Measurements from ENCODE around the gene AHDC1. TPM values are rescaled to one million over a fixed set of nuclear protein-coding genes. Genes with fewer than 3 reads are reported as not detected.

AHDC1 gene
- total RNA-seq, 5 donors from 2014 or later (not counting 1 experiment from before 2014, with no cell fraction given) = 21.9 to 26.4 (median 23.1) TPM

GRCh38 chr1:27617420-27617819 lies 13.5 kb upstream of the AHDC1 start:
- ChIA-PET CTCF (interaction anchor here in 1 of 2 donors (1.5 kb wide), 1 partner anchor 45 kb away, joined by 4 read pairs; no protein-coding TSS in a partner anchor), POLR2A (no interaction called here)
- DNase-seq (no peak), ATAC-seq (replicated peaks in 1 of 4) (no peak)
- peak overlapping the region in 1 of 3 donors; percentile 37 for H3K4me3 Mint-ChIP-seq
- H3K27me3 Mint-ChIP-seq = no peaks in the 10 kb centered on the region
- Histone ChIP-seq H3K4me1 (ENCODE audit: control insufficient read depth in 1 of 2, extremely low read depth in 1 of 2, insufficient read depth in 2 of 2, low read length in 2 of 2) (peaks cover 39 to 87% of the 10 kb centered on the region in 2 experiments), H3K4me3 (ENCODE audit: control insufficient read depth in 1 of 2, extremely low read depth in 1 of 2, low read length in 1 of 2) (no peak overlapping the region), H3K9me3 (no peaks in the 10 kb centered on the region), H3K27me3 (replicated peaks in 1 of 2; ENCODE audit: control insufficient read depth in 2 of 2, extremely low read depth in 1 of 2, insufficient read depth in 2 of 2, low read length in 1 of 2) (no peaks in the 10 kb centered on the region), H3K27ac (ENCODE audit: low read length) (peak overlapping the region; percentile 74), H3K36me3 (ENCODE audit: control insufficient read depth in 2 of 2, extremely low read depth in 1 of 2, insufficient read depth in 1 of 2, low read length in 1 of 2) (peaks cover 3 to 26% of the 10 kb centered on the region in 2 donors)
- H3K4me1 Mint-ChIP-seq = peaks cover 67 to 71% (median 70%) of the 10 kb centered on the region in 3 donors
- H3K36me3 Mint-ChIP-seq = no peaks in the 10 kb centered on the region
- no peaks in the 10 kb centered on the region for H3K9me3 Mint-ChIP-seq
- 100% methylated on average over 2 of the region's 2 CpGs for WGBS (ENCODE audit: insufficient coverage)
- peak overlapping the region; percentile 94 to 97 for H3K27ac Mint-ChIP-seq

- Mint-ChIP-seq H3K27ac (peak overlapping the region; percentile 86 to 97), H3K9me3 (no peaks in the 10 kb centered on the region), H3K4me3 (peak overlapping the region in 1 of 3 donors; percentile 23), H3K36me3 (no peaks in the 10 kb centered on the region), H3K4me1 (peaks cover 70 to 80% (median 76%) of the 10 kb centered on the region in 3 donors), H3K27me3 (no peaks in the 10 kb centered on the region)
- H3K27me3 ChIP-seq (replicated peaks in 1 of 2; ENCODE audit: control insufficient read depth in 2 of 2, extremely low read depth in 1 of 2, insufficient read depth in 2 of 2, low read length in 1 of 2) = no peaks in the 10 kb centered on the region
- peaks cover 3 to 31% of the 10 kb centered on the region in 2 donors for H3K36me3 ChIP-seq (ENCODE audit: control insufficient read depth in 2 of 2, extremely low read depth in 1 of 2, insufficient read depth in 1 of 2, low read length in 1 of 2)
- peaks cover 39 to 85% of the 10 kb centered on the region in 2 experiments for H3K4me1 ChIP-seq (ENCODE audit: control insufficient read depth in 1 of 2, extremely low read depth in 1 of 2, insufficient read depth in 2 of 2, low read length in 2 of 2)
- POLR2A ChIA-PET = interaction anchor here in 1 of 2 donors (0.5 kb wide), 1 partner anchor 33 kb away, joined by 3 read pairs; no protein-coding TSS in a partner anchor
- H3K27ac ChIP-seq (ENCODE audit: low read length) = peak overlapping the region; percentile 74
- no peaks in the 10 kb centered on the region for H3K9me3 ChIP-seq
- H3K4me3 ChIP-seq (ENCODE audit: control insufficient read depth in 1 of 2, extremely low read depth in 1 of 2, low read length in 1 of 2) = no peak overlapping the region
- no peak for ATAC-seq (replicated peaks in 1 of 4)
- 100% methylated on average over 1 of the region's 2 CpGs for WGBS (ENCODE audit: insufficient coverage)
- CTCF ChIA-PET = interaction anchor here in 1 of 2 donors (1.1 to 1.5 kb wide), 2 partner anchors 46 to 53 kb away, joined by 4 to 5 read pairs; no protein-coding TSS in a partner anchor
- DNase-seq = no peak
Measured at GRCh38 chr1:27616441-27616840, 12.5 kb upstream of the AHDC1 start.

GRCh38 chr1:27615346-27616192 lies 11.6 kb upstream of the AHDC1 start:
- Histone ChIP-seq H3K4me1 (ENCODE audit: control insufficient read depth in 1 of 2, extremely low read depth in 1 of 2, insufficient read depth in 2 of 2, low read length in 2 of 2) (peaks cover 39 to 87% of the 10 kb centered on the region in 2 experiments), H3K27me3 (replicated peaks in 1 of 2; ENCODE audit: control insufficient read depth in 2 of 2, extremely low read depth in 1 of 2, insufficient read depth in 2 of 2, low read length in 1 of 2) (no peaks in the 10 kb centered on the region), H3K4me3 (ENCODE audit: control insufficient read depth in 1 of 2, extremely low read depth in 1 of 2, low read length in 1 of 2) (no peak overlapping the region), H3K36me3 (ENCODE audit: control insufficient read depth in 2 of 2, extremely low read depth in 1 of 2, insufficient read depth in 1 of 2, low read length in 1 of 2) (peaks cover 3 to 32% of the 10 kb centered on the region in 2 donors), H3K9me3 (no peaks in the 10 kb centered on the region), H3K27ac (ENCODE audit: low read length) (peak overlapping the region; percentile 74)
- no peaks in the 10 kb centered on the region for H3K27me3 Mint-ChIP-seq
- DNase-seq (no peak), ATAC-seq (replicated peaks in 1 of 4) (no peak)
- H3K4me1 Mint-ChIP-seq = peaks cover 67 to 80% (median 77%) of the 10 kb centered on the region in 3 donors
- WGBS (ENCODE audit: insufficient coverage) = 97% methylated on average over 34 of the region's 41 CpGs
- POLR2A ChIA-PET = interaction anchor here in 1 of 2 donors (0.7 kb wide), 1 partner anchor 8 kb away, joined by 3 read pairs; no protein-coding TSS in a partner anchor
- peak overlapping the region; percentile 65 to 97 for H3K27ac Mint-ChIP-seq
- no peaks in the 10 kb centered on the region for H3K36me3 Mint-ChIP-seq
- CTCF ChIA-PET = interaction anchor here in 1 of 2 donors (0.7 kb wide), 1 partner anchor 55 kb away, joined by 3 read pairs; no protein-coding TSS in a partner anchor
- peak overlapping the region in 1 of 3 donors; percentile 13 for H3K4me3 Mint-ChIP-seq
- no peaks in the 10 kb centered on the region for H3K9me3 Mint-ChIP-seq

- Histone ChIP-seq H3K4me3 (ENCODE audit: control insufficient read depth in 1 of 2, extremely low read depth in 1 of 2, low read length in 1 of 2) (no peak overlapping the region), H3K36me3 (ENCODE audit: control insufficient read depth in 2 of 2, extremely low read depth in 1 of 2, insufficient read depth in 1 of 2, low read length in 1 of 2) (peaks cover 3 to 32% of the 10 kb centered on the region in 2 donors), H3K27ac (ENCODE audit: low read length) (no peak overlapping the region), H3K4me1 (ENCODE audit: control insufficient read depth in 1 of 2, extremely low read depth in 1 of 2, insufficient read depth in 2 of 2, low read length in 2 of 2) (peaks cover 44 to 91% of the 10 kb centered on the region in 2 experiments), H3K9me3 (no peaks in the 10 kb centered on the region), H3K27me3 (replicated peaks in 1 of 2; ENCODE audit: control insufficient read depth in 2 of 2, extremely low read depth in 1 of 2, insufficient read depth in 2 of 2, low read length in 1 of 2) (no peaks in the 10 kb centered on the region)
- WGBS (ENCODE audit: insufficient coverage) = 89% methylated on average over 17 of the region's 26 CpGs
- Mint-ChIP-seq H3K9me3 (no peaks in the 10 kb centered on the region), H3K4me1 (peaks cover 67 to 80% (median 76%) of the 10 kb centered on the region in 3 donors), H3K4me3 (peak overlapping the region in 1 of 3 donors; percentile 60), H3K27ac (peak overlapping the region; percentile 91), H3K27me3 (no peaks in the 10 kb centered on the region), H3K36me3 (no peaks in the 10 kb centered on the region)
- POLR2A ChIA-PET = interaction anchor here in 1 of 2 donors (0.5 to 0.7 kb wide), 2 partner anchors 9 to 218 kb away, joined by 3 to 6 read pairs; no protein-coding TSS in a partner anchor
- DNase-seq (no peak), ATAC-seq (replicated peaks in 1 of 4) (no peak)
- CTCF ChIA-PET = interaction anchor here (0.7 to 1.7 kb wide), 2 partner anchors 48 to 56 kb away, joined by 3 to 5 read pairs; no protein-coding TSS in a partner anchor
Measured at GRCh38 chr1:27614625-27615344, 10.8 kb upstream of the AHDC1 start.

GRCh38 chr1:27614043-27614624 lies 10.2 kb upstream of the AHDC1 start:
- peaks cover 3 to 32% of the 10 kb centered on the region in 2 donors for H3K36me3 ChIP-seq (ENCODE audit: control insufficient read depth in 2 of 2, extremely low read depth in 1 of 2, insufficient read depth in 1 of 2, low read length in 1 of 2)
- H3K27ac Mint-ChIP-seq = peak overlapping the region; percentile 91
- H3K9me3 ChIP-seq = no peaks in the 10 kb centered on the region
- ATAC-seq (replicated peaks in 1 of 4) (peak in 2 of 4 experiments; percentile 20 to 28), DNase-seq (peak in 1 of 35 experiments; percentile 36)
- no peaks in the 10 kb centered on the region for H3K9me3 Mint-ChIP-seq
- ChIA-PET POLR2A (no interaction called here), CTCF (interaction anchor here in 1 of 2 donors (1.7 kb wide), 1 partner anchor 49 kb away, joined by 5 read pairs; no protein-coding TSS in a partner anchor)
- WGBS (ENCODE audit: insufficient coverage) = 78% methylated on average over 13 of the region's 16 CpGs
- peaks cover 49 to 92% of the 10 kb centered on the region in 2 experiments for H3K4me1 ChIP-seq (ENCODE audit: control insufficient read depth in 1 of 2, extremely low read depth in 1 of 2, insufficient read depth in 2 of 2, low read length in 2 of 2)
- peak overlapping the region in 1 of 3 donors; percentile 60 for H3K4me3 Mint-ChIP-seq
- no peaks in the 10 kb centered on the region for H3K27me3 ChIP-seq (replicated peaks in 1 of 2; ENCODE audit: control insufficient read depth in 2 of 2, extremely low read depth in 1 of 2, insufficient read depth in 2 of 2, low read length in 1 of 2)
- H3K4me3 ChIP-seq (ENCODE audit: control insufficient read depth in 1 of 2, extremely low read depth in 1 of 2, low read length in 1 of 2) = no peak overlapping the region
- H3K4me1 Mint-ChIP-seq = peaks cover 60 to 75% (median 69%) of the 10 kb centered on the region in 3 donors
- no peaks in the 10 kb centered on the region for H3K36me3 Mint-ChIP-seq
- no peaks in the 10 kb centered on the region for H3K27me3 Mint-ChIP-seq
- no peak overlapping the region for H3K27ac ChIP-seq (ENCODE audit: low read length)

Data from T-cell (primary cell).